A673 (cell line): ENCODE data around the gene NCKAP1. TPM values are rescaled to one million over a fixed set of nuclear protein-coding genes. Genes with fewer than 3 reads are reported as not detected.
A peak's percentile ranks its signal among the peaks of the same experiment; 100 is the strongest.

Experiments
- BruUV-seq: library from RNA; stranded (reverse); fragments of 400-500 nt; replicated peaks from 2 replicates; lab custom pipeline; 2021; lab: Mats Ljungman, UMichigan
- CTCF ChIA-PET: fragments of 300-600 bp; sonication (Branson Sonifier 250); formaldehyde crosslinking; loops from one replicate; lab custom pipeline; 2022; ENCODE audit warnings: antibody characterized with exemption; lab: Charles Lee
- POLR2A ChIA-PET: fragments of 300-600 bp; sonication (Branson Sonifier 250); formaldehyde crosslinking; loops from one replicate; lab custom pipeline; 2022; ENCODE audit warnings: antibody characterized with exemption; ENCODE audit not compliant: low non-redundant PET; lab: Charles Lee
- DNase-seq: peaks from one replicate; pipeline ENCODE4 v3.0.0-alpha.2; 2015; ENCODE audit warnings: low spot score
- H3K27ac ChIP-seq: fragments of 200-600 bp; sonication (generic); 2 replicates; pipeline ENCODE4 v1.5.1; 2016; ENCODE audit warnings: mixed run types, low read depth, mild to moderate bottlenecking, mixed read lengths, antibody characterized with exemption, low read length; ENCODE audit not compliant: poor library complexity, severe bottlenecking
- H3K27me3 ChIP-seq: fragments of 200-600 bp; sonication (generic); replicated peaks from 2 replicates; pipeline ENCODE4 v1.6.1; 2017; ENCODE audit warnings: mixed run types, low read depth, mild to moderate bottlenecking, mixed read lengths, antibody characterized with exemption, low read length; ENCODE audit not compliant: insufficient read depth, poor library complexity
- H3K36me3 ChIP-seq: fragments of 200-600 bp; sonication (generic); 2 replicates; pipeline ENCODE4 v1.6.1; 2016; ENCODE audit warnings: mixed run types, mild to moderate bottlenecking, mixed read lengths, antibody characterized with exemption, low read length; ENCODE audit not compliant: insufficient read depth, poor library complexity, severe bottlenecking
- H3K4me1 ChIP-seq: fragments of 200-600 bp; sonication (generic); 2 replicates; pipeline ENCODE4 v1.6.1; 2017; ENCODE audit warnings: mixed run types, mild to moderate bottlenecking, mixed read lengths, antibody characterized with exemption, low read length; ENCODE audit not compliant: insufficient read depth, poor library complexity, severe bottlenecking
- H3K4me3 ChIP-seq: fragments of 200-600 bp; sonication (generic); 2 replicates; pipeline ENCODE4 v1.5.1; 2016; ENCODE audit warnings: low read depth, mixed run types, mild to moderate bottlenecking, mixed read lengths, low read length; ENCODE audit not compliant: poor library complexity, severe bottlenecking
- H3K9me3 ChIP-seq: fragments of 200-600 bp; sonication (generic); 2 replicates; pipeline ENCODE4 v1.6.1; 2016; ENCODE audit warnings: mixed run types, low read depth, mild to moderate bottlenecking, mixed read lengths, antibody characterized with exemption, low read length; ENCODE audit not compliant: poor library complexity, severe bottlenecking
- CTCF ChIP-seq: fragments of 300-800, 200-600 bp; sonication (generic); conservative IDR thresholded peaks from 2 replicates; pipeline ENCODE4 v1.5.1; 2017; ENCODE audit warnings: low read depth, mild to moderate bottlenecking, antibody characterized with exemption, low read length, moderate library complexity, mixed read lengths
- EZH2 ChIP-seq: fragments of 200-600 bp; sonication (generic); IDR thresholded peaks from 2 replicates; pipeline ENCODE4 v1.6.1; 2017; ENCODE audit warnings: borderline replicate concordance, low read depth, mild to moderate bottlenecking, mixed read lengths, antibody characterized with exemption, low read length; ENCODE audit not compliant: poor library complexity, severe bottlenecking
- intact Hi-C: fragments of 100-400 bp; cut with micrococcal nuclease; formaldehyde crosslinking; loops from one replicate; pipeline ENCODE4 v1.10.0; 2022; ENCODE audit not compliant: unreplicated experiment
- total RNA-seq: library from RNA; stranded (reverse); gene quantifications from 2 replicates; pipeline ENCODE4 v1.2.3, GENCODE V29; 2021

NCKAP1 gene
- total RNA-seq, 1 experiment from 2014 or later, result 153 TPM

- TF ChIP-seq CTCF (no peak), EZH2 (no peak)
- intact Hi-C loops, result no loop called here
- peaks cover 71% of the 10 kb centered on the region for H3K4me1 ChIP-seq
- H3K9me3 ChIP-seq, result no peaks in the 10 kb centered on the region
- peak overlapping the region; percentile 10 for H3K27ac ChIP-seq
- no peaks in the 10 kb centered on the region for H3K27me3 ChIP-seq
- DNase-seq, result no peak
- H3K36me3 ChIP-seq, result peaks cover 30% of the 10 kb centered on the region
- ChIA-PET POLR2A (no interaction called here), CTCF (no interaction called here)
- no peak overlapping the region for H3K4me3 ChIP-seq
- no TSS peak for BruUV-seq
Observed at GRCh38 chr2:182950546-182950945, 87.7 kb downstream of the NCKAP1 start.

- BruUV-seq, result no TSS peak
- H3K27ac ChIP-seq, result peak overlapping the region; percentile 10
- peak; percentile 70 for DNase-seq
- H3K4me1 ChIP-seq, result peaks cover 76% of the 10 kb centered on the region
- intact Hi-C loops, result no loop called here
- H3K4me3 ChIP-seq, result no peak overlapping the region
- CTCF ChIA-PET, result interaction anchor here (0.7 to 0.9 kb wide), 2 partner anchors 30 to 37 kb away, joined by 3 to 4 read pairs; no protein-coding TSS in a partner anchor
- H3K27me3 ChIP-seq, result no peaks in the 10 kb centered on the region
- POLR2A ChIA-PET, result no interaction called here
- H3K36me3 ChIP-seq, result peaks cover 29% of the 10 kb centered on the region
- H3K9me3 ChIP-seq, result no peaks in the 10 kb centered on the region
- no peak for TF ChIP-seq CTCF
- TF ChIP-seq EZH2, result no peak
Observed at GRCh38 chr2:182949572-182950189, 88.6 kb downstream of the NCKAP1 start.

- no TSS peak for BruUV-seq
- Histone ChIP-seq H3K4me3 (no peak overlapping the region), H3K9me3 (no peaks in the 10 kb centered on the region), H3K36me3 (peaks cover 33% of the 10 kb centered on the region), H3K4me1 (peaks cover 75% of the 10 kb centered on the region), H3K27ac (peak overlapping the region; percentile 10), H3K27me3 (no peaks in the 10 kb centered on the region)
- ChIA-PET CTCF (interaction anchor here (0.7 to 0.9 kb wide), 2 partner anchors 30 to 37 kb away, joined by 3 to 4 read pairs; no protein-coding TSS in a partner anchor), POLR2A (no interaction called here)
- intact Hi-C loops, result no loop called here
- TF ChIP-seq EZH2 (no peak), CTCF (no peak)
- no peak for DNase-seq
Observed at GRCh38 chr2:182949052-182949451, 89.2 kb downstream of the NCKAP1 start.
